ENCODE data around the gene DTX3.

GRCh38 chr12:57627501-57628279 lies 23.1 kb downstream of the DTX3 start:
- TF ChIP-seq POLR2A (IDR thresholded peaks at IDR 0.05; ENCODE audit: low read length): no peak
- TF ChIP-seq GATA1 (IDR thresholded peaks at IDR 0.05; ENCODE audit: low read depth, low read length): no peak
